ENCODE measurements around the gene HDC.
A peak's percentile ranks its signal among the peaks of the same experiment; 100 is the strongest.

Gene HDC

GRCh38 chr15:50256188-50257041, 9.1 kb downstream of the HDC start:
- ATAC-seq (no peak), DNase-seq (no peak)

GRCh38 chr15:50252556-50252955, 13.0 kb downstream of the HDC start:
- DNase-seq, result no peak
- ATAC-seq, result no peak

- DNase-seq (no peak), ATAC-seq (no peak)
Observed at GRCh38 chr15:50251638-50252182, 13.8 kb downstream of the HDC start.

- no peak for ATAC-seq
- no peak for DNase-seq
Observed at GRCh38 chr15:50250760-50251394, 14.6 kb downstream of the HDC start.

- DNase-seq, result no peak
Observed at GRCh38 chr15:50249704-50250103, 15.8 kb downstream of the HDC start.

GRCh38 chr15:50248994-50249582, 16.4 kb downstream of the HDC start:
- DNase-seq (no peak), ATAC-seq (peak; percentile 26)

More at GRCh38 chr15:50249704-50250103, 15.8 kb downstream of the HDC start:
- no peak for ATAC-seq

- ATAC-seq (peak; percentile 93), DNase-seq (peak; percentile 60)
Observed at GRCh38 chr15:50247819-50248655, 17.5 kb downstream of the HDC start.

GRCh38 chr15:50246631-50247030, 18.9 kb downstream of the HDC start:
- no peak for DNase-seq
- ATAC-seq, result no peak

GRCh38 chr15:50244959-50245624, 20.4 kb downstream of the HDC start:
- ATAC-seq, result no peak
- DNase-seq, result no peak

- ATAC-seq, result no peak
- DNase-seq, result no peak
Observed at GRCh38 chr15:50244153-50244552, 21.4 kb downstream of the HDC start.

GRCh38 chr15:50241684-50242450, 23.7 kb downstream of the HDC start:
- DNase-seq, result no peak
- peak; percentile 88 for ATAC-seq

- ATAC-seq (no peak), DNase-seq (no peak)
Observed at GRCh38 chr15:50238255-50238654, 27.3 kb downstream of the HDC start.

GRCh38 chr15:50236433-50236832, 29.1 kb downstream of the HDC start:
- ATAC-seq, result no peak
- no peak for DNase-seq

GRCh38 chr15:50235794-50236193, 29.7 kb downstream of the HDC start:
- DNase-seq, result no peak
- ATAC-seq, result no peak

GRCh38 chr15:50234764-50235163, 30.8 kb downstream of the HDC start:
- ATAC-seq (no peak), DNase-seq (no peak)

- DNase-seq, result no peak
- ATAC-seq, result no peak
Observed at GRCh38 chr15:50233192-50233736, 32.3 kb downstream of the HDC start.

- DNase-seq (no peak), ATAC-seq (no peak)
Observed at GRCh38 chr15:50232791-50233190, 32.7 kb downstream of the HDC start.

- ATAC-seq (no peak), DNase-seq (no peak)
Observed at GRCh38 chr15:50231761-50232160, 33.8 kb downstream of the HDC start.

- ATAC-seq (no peak), DNase-seq (no peak)
Observed at GRCh38 chr15:50229336-50229735, 36.2 kb downstream of the HDC start.

- ATAC-seq (no peak), DNase-seq (no peak)
Observed at GRCh38 chr15:50228866-50229265, 36.7 kb downstream of the HDC start.

Measured in stimulated activated naive CD8-positive, alpha-beta T cell treated with anti-CD3 and anti-CD28 coated beads, Interleukin-15, Interleukin-2, amounts not matched to agents 100 U/mL and 50 U/mL, for 24 hours (primary cell).